HL-60/S4 treated with phorbol 12-myristate 13-acetate at 8.2 ng/mL for 4 days and 3 days (cell line): Measurements from ENCODE around the gene MAFG.

Experiments used
- in situ Hi-C: fragments of 300-500 bp; cut with MboI; formaldehyde crosslinking; loops from 2 replicates; pipeline ENCODE4 v1.15.0; 2022; ENCODE audit warnings: low sequenced_read_pairs

The MAFG gene

DNA sequence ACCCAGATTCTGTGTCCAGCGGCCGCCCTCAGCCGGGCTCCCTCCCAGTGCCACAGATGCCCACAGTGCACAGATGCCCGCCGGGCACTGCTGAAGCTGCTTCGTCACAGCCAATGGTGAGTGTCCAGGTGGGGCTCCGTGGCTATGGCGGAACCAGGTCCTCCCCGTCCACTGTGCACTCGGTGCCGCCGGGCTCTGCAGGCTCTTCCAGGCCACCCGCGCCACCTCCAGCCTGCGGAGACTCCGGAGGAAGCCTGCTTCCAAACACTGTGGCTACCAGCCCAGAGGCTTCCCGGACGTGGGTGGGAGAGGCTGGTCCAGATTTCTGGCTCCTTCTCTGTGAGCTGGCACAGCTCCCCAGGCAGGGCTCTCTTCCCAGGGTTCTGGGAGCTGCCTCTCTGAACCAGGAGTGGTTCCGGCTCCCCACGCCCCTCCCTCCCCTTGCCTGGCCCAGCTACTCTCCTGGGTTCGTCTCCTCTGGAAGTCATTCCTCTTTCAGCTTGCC is 12.4 kb upstream of the MAFG start:
- in situ Hi-C loops = no loop called here

DNA sequence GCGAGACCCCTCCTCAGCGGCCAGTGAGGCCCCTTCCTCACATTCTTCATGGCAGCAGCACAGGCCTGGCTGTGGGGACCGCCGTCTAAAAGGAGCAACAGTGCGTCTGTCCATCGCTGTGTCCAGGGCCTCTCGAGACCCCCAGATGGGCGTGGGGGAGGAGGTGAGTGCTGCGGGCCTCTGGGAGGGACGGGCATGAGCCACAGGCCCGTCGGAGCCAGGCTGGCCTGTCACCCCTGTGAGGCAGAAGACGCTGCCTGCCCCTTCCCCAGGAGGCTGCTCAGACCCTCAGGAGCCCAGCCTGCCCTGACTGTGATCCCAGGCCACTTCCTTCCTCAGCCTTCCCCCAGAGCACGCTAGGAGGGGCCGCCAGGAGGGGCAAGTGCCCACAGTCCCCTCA is 11.7 kb upstream of the MAFG start:
- in situ Hi-C loops = no loop called here

DNA sequence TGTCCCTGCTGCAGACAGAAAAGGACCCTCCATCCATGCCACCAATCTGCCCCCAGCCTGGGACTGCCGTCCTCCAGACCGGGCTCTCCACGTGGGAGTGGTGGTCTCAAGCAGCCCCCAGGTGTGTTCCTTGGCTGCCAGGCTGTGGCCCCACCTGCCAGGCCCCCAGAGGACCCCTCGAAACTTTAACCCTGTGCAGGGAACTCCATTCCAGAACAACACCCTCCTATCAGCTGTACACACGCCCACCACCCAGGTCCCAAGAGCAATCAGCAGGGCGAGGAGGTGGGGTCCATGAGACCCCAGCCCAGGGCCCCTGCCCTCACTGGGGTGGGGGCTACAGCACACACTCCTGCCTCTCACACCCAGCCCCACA is 8.2 kb upstream of the MAFG start:
- in situ Hi-C loops = no loop called here

- in situ Hi-C loops = no loop called here
These were observed 7.5 kb upstream of the MAFG start for GRCh38 chr17:81934850-81935708.

- in situ Hi-C loops = no loop called here
These were observed 6.7 kb upstream of the MAFG start for GRCh38 chr17:81934098-81934757.

DNA sequence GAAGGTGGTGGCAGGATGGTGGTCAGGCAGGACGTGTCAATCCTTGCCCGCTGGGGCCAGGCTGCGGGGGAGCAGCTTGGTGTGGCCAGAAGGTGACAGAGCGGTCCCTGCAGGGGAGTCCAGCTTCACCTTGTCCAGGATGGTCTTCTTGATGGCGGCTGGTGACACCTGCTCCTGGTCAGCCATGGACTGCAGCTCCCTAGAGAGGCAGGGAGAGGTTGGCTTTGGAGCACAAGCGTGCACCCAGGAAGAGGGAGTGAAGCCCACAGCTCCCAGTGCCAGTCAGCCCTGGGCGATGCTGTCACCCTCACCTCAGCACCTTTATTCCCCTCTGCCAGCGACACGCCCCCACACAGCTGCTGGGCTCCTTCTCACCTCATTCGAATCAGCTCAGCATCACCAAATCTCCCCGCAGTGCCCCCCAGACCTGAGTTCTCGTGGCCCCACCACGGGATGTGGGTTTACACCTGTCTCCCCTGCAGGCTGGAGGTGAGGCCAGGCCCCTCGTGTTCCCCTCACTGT is 5.7 kb upstream of the MAFG start:
- in situ Hi-C loops = no loop called here

DNA sequence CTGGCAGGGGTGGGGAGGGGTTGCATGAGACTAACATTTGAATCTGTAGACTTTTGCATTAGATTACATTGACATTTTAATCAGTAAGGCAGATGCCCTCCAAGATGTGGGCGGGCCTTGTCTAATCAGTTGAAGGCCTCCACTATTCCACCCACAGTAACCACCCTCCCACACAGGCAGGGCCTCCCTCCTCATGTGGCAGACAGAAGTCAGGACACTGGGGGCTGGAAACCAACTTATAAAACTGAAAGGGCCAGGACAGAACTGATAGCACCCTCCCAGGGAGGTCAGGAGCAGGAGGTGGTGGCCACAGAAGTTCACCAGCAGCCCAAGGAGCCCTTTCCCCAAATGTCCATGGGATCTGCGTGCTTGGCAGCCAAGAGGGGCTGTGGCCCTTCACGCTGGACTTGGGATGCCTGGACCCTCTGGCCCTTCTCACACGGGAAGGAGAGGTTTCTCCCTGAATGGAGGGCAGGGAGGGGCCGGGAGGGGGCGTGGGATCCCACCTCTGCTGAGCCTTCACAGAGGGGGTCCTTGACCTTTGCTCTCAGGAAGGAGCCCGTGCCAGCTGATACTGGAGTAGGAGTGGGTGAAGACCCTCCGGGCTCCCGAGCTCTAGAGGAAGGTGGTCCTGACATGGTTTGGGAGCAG is 4.9 kb upstream of the MAFG start:
- in situ Hi-C loops = no loop called here

GRCh38 chr17:81931557-81932332 is 4.2 kb upstream of the MAFG start:
- in situ Hi-C loops = no loop called here

GRCh38 chr17:81931189-81931556 is 3.6 kb upstream of the MAFG start:
- in situ Hi-C loops = no loop called here

- in situ Hi-C loops = no loop called here
These were observed 2.9 kb upstream of the MAFG start for GRCh38 chr17:81930142-81931125.

DNA sequence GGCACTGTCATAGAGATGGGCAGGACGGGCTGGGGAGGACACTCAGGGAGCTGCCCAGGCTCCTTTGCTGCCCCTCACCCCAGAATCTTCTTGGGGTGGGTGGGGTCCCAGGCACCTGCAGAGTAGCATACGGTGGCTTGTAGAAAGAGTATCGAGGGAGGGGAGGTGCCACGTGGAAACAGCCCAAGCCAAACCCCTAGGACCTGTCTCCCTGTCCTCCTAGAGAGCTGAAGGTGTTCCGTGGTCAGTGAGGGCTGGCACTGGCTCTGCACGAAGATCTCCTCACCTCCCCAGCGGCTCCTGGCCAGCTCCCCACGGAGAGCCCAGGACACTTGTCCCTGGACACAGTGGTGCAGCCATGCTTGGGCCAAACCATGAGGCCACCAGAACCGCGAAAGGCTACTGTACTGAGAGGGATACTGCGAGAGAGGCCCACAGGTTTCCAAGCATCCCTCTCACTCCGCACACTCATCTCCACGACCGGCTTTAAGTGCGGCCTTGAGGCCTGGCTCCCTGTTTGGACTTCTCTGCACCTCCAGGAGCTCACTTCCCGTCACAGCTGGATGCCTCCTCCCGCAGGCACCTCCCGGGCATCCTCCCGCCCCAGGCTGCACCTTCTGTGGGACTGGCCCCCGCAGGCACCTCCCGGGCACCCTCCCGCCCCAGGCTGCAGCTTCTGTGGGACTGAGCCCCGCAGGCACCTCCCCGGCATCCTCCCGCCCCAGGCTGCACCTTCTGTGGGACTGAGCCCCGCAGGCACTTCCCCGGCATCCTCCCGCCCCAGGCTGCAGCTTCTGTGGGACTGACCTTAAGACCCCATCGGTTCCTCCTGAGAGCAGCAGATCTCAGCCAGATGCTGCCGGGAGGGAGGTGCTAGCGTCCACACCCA is 2.0 kb upstream of the MAFG start:
- in situ Hi-C loops = no loop called here

DNA sequence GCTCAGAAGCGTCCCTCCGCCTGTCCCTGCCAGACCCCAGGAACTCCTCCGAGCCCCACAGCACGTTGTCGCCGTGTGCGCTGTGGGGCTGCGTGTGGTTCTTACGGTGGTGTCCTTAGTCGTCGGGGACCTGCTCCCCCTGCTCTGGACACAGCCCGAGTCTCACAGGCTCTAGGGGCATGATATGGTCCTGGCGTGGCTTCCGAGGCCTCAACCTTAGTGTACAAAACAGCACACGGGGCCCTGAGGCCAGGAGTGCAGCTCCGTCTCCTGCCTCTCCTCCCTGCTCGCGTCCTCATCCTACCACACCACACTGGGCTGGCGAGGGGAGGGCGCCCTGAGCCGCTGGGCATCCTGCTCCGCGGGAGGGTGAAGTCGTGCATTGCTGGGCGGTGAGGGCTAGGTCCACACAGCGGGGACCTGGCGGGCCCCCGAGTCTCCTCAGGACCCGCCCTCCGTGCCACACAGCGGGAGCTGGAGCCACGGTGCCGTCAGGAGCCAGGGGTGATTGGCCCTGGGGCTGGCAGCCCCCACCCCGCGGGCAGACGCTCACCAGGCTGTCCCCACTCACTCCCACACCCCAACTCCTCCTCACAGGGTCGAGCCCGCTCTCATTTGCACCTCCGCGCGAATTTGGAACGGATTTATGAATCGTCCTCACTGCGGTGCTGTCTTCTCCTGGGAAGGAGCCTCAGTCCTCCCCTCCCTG is 1.2 kb upstream of the MAFG start:
- in situ Hi-C loops = no loop called here

- in situ Hi-C loops = no loop called here
These were observed 333 bp downstream of the MAFG start for GRCh38 chr17:81927152-81927652.

DNA sequence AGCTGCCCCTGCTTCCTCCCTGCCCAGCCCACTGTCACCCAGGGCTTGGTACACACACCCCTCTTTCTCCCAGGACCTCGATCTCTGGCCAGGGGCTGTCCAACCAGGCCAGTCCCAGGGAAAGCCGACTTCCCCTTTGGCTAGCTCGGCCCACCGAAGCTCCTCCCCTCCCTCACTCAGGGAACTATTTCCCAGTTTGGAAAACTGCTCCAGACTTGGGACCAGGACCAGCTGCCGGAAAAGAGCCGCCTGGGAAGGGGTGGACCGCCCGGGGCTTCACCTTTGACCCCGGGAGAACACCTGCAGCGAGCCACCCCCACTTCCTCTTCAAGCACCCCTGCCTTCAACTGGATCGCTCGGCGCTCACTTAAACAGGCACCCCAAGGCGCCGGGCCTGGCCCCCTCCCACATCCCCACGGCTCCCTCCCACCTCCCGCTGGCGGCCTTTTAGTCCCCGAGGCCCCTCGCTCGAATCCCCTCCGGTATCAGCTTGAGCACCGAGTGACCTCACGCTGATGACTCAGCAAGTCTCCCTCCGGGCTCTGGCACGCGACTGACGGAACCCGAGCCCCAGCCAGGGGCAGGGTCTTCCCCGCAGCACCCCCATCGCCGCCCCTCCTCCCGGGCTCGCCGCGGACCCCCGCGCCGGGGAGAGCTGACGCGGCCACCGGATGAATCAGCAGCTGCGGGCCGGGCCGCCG is 934 bp downstream of the MAFG start:
- in situ Hi-C loops = no loop called here

- in situ Hi-C loops = no loop called here
These were observed 1.6 kb downstream of the MAFG start for GRCh38 chr17:81925860-81926450.

GRCh38 chr17:81924557-81925532 is 2.7 kb downstream of the MAFG start:
- in situ Hi-C loops = no loop called here
